ACC112 (cell line): ENCODE measurements around the gene CADPS.

Experiments used
- H2AFZ ChIP-seq: fragments of 200-600 bp; sonication (generic); one replicate; pipeline ENCODE4 v1.6.0; 2017; ENCODE audit warnings: antibody characterized with exemption, low read length; ENCODE audit not compliant: unreplicated experiment
- H3K27ac ChIP-seq: fragments of 200-600 bp; sonication (generic); 2 replicates; pipeline ENCODE4 v1.5.1; 2014; ENCODE audit warnings: low read depth, mild to moderate bottlenecking, antibody characterized with exemption, low read length, moderate library complexity
- H3K27me3 ChIP-seq: fragments of 200-600 bp; sonication (generic); 2 replicates; pipeline ENCODE4 v1.6.1; 2014; ENCODE audit warnings: mild to moderate bottlenecking, antibody characterized with exemption, low read length, moderate library complexity, mixed read lengths; ENCODE audit not compliant: insufficient read depth
- H3K36me3 ChIP-seq: fragments of 200-600 bp; sonication (generic); 2 replicates; pipeline ENCODE4 v1.6.1; 2016; ENCODE audit warnings: mild to moderate bottlenecking, antibody characterized with exemption, low read length, moderate library complexity, mixed read lengths; ENCODE audit not compliant: insufficient read depth
- H3K4me1 ChIP-seq: fragments of 200-600 bp; sonication (generic); one replicate; pipeline ENCODE4 v1.6.1; 2016; ENCODE audit warnings: low read length, mixed read lengths; ENCODE audit not compliant: insufficient read depth, unreplicated experiment, control insufficient read depth
- H3K4me3 ChIP-seq: fragments of 200-600 bp; sonication (generic); 2 replicates; pipeline ENCODE4 v1.5.1; 2014; ENCODE audit warnings: mild to moderate bottlenecking, low read depth, low read length
- H3K79me2 ChIP-seq: fragments of 200-600 bp; sonication (generic); one replicate; pipeline ENCODE4 v1.6.0; 2016; ENCODE audit warnings: low read length; ENCODE audit not compliant: control insufficient read depth, unreplicated experiment, insufficient read depth

CADPS gene

DNA sequence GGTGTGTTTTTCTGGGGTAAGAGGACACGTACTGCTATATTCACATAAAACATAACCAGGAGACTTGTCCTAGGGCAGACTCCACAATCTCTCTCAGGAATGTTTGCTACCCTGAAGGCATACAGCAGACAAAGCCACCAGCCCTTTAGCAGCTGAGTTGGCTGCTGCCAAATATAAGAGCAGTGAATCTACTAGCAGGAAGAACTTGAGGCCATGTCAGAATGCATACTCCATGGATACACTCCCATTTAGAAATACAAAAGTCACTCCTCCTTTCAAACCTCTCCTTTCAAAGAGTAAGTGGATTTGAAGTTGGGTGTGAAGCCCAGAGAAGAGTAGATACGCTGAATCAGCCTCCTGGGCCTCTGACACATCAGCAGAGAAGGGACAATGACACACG is 94.1 kb downstream of the CADPS start:
- H3K4me1 ChIP-seq = no peaks in the 10 kb centered on the region
- H2AFZ ChIP-seq = no peak overlapping the region

DNA sequence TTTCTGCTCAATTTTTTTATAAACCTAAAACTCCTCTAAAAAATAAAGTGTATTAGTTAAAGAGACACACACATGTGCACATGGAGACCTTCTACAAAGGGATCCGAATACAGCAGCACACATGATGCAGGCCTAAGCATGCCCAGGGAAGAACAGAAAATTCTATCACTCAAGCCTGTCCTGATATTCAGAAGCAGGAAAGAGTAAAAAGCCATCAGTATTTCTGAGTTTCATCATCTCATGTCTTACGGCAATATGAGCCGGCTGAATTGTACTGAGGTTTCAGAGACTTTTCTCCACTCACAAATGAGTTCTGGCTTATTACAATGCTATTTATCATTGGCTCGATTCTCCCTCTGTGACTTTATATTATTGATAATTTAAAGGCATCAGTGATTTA is 97.5 kb downstream of the CADPS start:
- no peaks in the 10 kb centered on the region for H3K4me1 ChIP-seq
- H2AFZ ChIP-seq = no peak overlapping the region
- H3K27ac ChIP-seq = no peak overlapping the region
- no peaks in the 10 kb centered on the region for H3K36me3 ChIP-seq
- no peak overlapping the region for H3K4me3 ChIP-seq
- H3K79me2 ChIP-seq = no peaks in the 10 kb centered on the region
- H3K27me3 ChIP-seq = 0 out of 2 replicates have a peak, but pooled peaks cover 3% of the 10 kb centered on the region

More for the DNA sequence above, 94.1 kb downstream of the CADPS start:
- Histone ChIP-seq H3K27ac (no peak overlapping the region), H3K27me3 (0 out of 2 replicates have a peak, but pooled peaks cover 3% of the 10 kb centered on the region), H3K4me3 (no peak overlapping the region), H3K36me3 (no peaks in the 10 kb centered on the region), H3K79me2 (no peaks in the 10 kb centered on the region)

- Histone ChIP-seq H3K27ac (no peak overlapping the region), H2AFZ (no peak overlapping the region), H3K36me3 (no peaks in the 10 kb centered on the region), H3K4me1 (no peaks in the 10 kb centered on the region), H3K27me3 (0 out of 2 replicates have a peak, but pooled peaks cover 3% of the 10 kb centered on the region), H3K79me2 (no peaks in the 10 kb centered on the region), H3K4me3 (no peak overlapping the region)
Measured at GRCh38 chr3:62777130-62777529, 98.1 kb downstream of the CADPS start.

DNA sequence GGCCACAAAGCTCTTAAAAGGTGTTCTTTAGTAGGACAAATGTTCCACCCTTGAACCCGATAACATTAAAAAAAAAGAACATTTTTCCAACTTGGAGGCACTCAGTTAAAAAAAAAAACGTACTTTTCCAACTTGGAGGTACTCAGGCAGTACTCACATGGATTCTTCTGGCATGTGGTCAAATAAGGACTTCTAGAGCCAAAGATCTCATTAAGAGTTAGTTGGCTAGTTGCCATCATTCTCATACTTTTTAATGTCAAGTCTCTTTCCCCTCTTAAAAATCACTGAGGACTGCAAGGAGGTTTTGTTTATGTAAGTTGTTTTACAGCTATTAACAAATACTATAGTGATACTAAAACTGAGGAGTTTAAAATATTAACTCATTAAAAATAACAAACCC is 101.0 kb downstream of the CADPS start:
- no peak overlapping the region for H2AFZ ChIP-seq
- H3K27ac ChIP-seq = no peak overlapping the region
- H3K4me1 ChIP-seq = no peaks in the 10 kb centered on the region
- H3K36me3 ChIP-seq = no peaks in the 10 kb centered on the region
- no peaks in the 10 kb centered on the region for H3K79me2 ChIP-seq
- H3K4me3 ChIP-seq = no peak overlapping the region
- 0 out of 2 replicates have a peak, but pooled peaks cover 3% of the 10 kb centered on the region for H3K27me3 ChIP-seq

- H3K27ac ChIP-seq = no peak overlapping the region
Measured at GRCh38 chr3:62771331-62772072, 103.7 kb downstream of the CADPS start.

DNA sequence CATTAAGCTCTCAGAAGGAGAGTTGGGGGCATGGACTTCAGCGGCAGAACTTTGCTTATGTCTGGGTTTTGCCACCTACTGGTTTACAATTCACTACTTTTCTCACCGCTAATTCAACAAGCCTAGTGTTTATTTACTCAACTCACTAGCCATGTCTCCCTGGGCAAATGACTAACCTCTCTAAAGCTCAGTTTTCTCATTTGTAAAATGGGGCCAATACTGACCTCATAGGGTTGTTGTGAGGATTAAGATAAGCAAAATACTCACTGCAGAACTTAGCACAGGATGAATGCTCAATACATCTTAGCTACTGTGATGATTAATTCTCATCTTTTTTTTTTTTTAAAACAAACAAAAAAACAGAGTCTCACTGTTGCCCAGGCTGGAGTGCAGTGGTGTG is 106.3 kb downstream of the CADPS start:
- Histone ChIP-seq H2AFZ (no peak overlapping the region), H3K27me3 (0 out of 2 replicates have a peak, but pooled peaks cover 6% of the 10 kb centered on the region), H3K4me1 (no peaks in the 10 kb centered on the region), H3K4me3 (no peak overlapping the region), H3K79me2 (no peaks in the 10 kb centered on the region), H3K36me3 (no peaks in the 10 kb centered on the region), H3K27ac (no peak overlapping the region)

More at GRCh38 chr3:62771331-62772072, 103.7 kb downstream of the CADPS start:
- no peaks in the 10 kb centered on the region for H3K4me1 ChIP-seq
- H2AFZ ChIP-seq = no peak overlapping the region
- H3K36me3 ChIP-seq = no peaks in the 10 kb centered on the region
- H3K79me2 ChIP-seq = no peaks in the 10 kb centered on the region
- no peaks in the 10 kb centered on the region for H3K27me3 ChIP-seq
- no peak overlapping the region for H3K4me3 ChIP-seq

GRCh38 chr3:62761711-62762110 is 113.5 kb downstream of the CADPS start:
- no peaks in the 10 kb centered on the region for H3K79me2 ChIP-seq
- no peak overlapping the region for H3K27ac ChIP-seq
- H3K27me3 ChIP-seq = 0 out of 2 replicates have a peak, but pooled peaks cover 6% of the 10 kb centered on the region
- H2AFZ ChIP-seq = no peak overlapping the region
- H3K4me3 ChIP-seq = no peak overlapping the region
- no peaks in the 10 kb centered on the region for H3K4me1 ChIP-seq
- no peaks in the 10 kb centered on the region for H3K36me3 ChIP-seq

DNA sequence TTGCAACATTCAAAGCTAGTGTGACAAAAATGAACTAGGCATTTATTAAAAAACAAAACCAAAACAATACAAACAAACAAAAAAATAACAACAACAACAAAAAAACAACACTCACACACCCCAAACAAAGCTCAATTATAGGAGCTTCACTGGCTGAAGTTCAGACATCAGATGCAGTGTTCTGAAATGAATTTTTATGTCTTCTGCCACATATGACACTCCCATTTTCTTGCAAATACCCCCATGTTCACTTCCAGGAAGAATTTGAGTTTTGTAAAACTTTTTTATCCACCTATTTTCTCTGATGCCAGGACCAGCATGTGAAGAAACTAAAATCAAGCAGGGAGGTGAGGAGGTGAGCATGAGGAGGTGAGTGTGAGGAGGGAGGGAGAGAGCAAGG is 113.9 kb downstream of the CADPS start:
- Histone ChIP-seq H3K27ac (no peak overlapping the region), H3K4me1 (no peaks in the 10 kb centered on the region), H3K4me3 (no peak overlapping the region), H2AFZ (no peak overlapping the region), H3K36me3 (no peaks in the 10 kb centered on the region), H3K27me3 (0 out of 2 replicates have a peak, but pooled peaks cover 6% of the 10 kb centered on the region), H3K79me2 (no peaks in the 10 kb centered on the region)

DNA sequence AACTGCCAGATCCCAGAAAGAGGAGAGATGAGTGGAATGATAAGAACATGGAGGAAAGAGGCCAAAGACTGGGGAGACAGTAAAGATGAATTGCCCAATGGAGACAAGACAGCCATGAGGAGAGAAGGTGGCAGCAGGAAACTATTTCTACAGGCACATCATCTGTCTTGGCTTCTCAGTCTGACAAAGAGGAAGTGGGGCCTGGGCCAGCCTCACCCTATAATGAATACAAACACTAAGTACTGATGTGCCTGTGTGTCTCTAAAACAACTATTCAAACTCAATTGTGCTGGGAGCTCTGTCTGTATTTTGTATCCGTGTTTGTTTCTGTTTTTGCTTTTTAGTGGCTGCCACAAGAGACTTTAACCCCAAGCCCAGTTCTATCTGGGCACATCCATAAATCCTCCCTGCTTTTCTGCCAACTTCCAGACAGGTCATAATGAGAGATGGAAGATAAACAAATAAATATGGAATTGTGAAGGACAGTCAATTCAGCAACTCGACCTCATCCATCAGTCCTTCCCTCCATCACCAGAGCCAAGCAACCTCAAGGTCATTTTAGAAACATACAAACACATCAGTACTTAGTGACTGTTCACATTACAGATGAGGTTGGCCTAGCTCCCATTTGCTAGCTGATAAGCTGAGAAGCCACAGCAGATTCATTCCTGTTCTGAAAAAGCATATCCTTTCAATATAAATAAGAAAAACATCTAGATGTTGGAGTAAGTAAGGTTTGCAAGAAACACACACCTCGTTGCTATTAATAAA is 116.7 kb downstream of the CADPS start:
- Histone ChIP-seq H3K36me3 (no peaks in the 10 kb centered on the region), H3K27ac (no peak overlapping the region), H3K4me3 (no peak overlapping the region), H3K4me1 (no peaks in the 10 kb centered on the region), H3K79me2 (no peaks in the 10 kb centered on the region), H2AFZ (no peak overlapping the region), H3K27me3 (no peaks in the 10 kb centered on the region)

- H3K79me2 ChIP-seq = no peaks in the 10 kb centered on the region
- no peak overlapping the region for H3K4me3 ChIP-seq
- H3K27me3 ChIP-seq = no peaks in the 10 kb centered on the region
- no peaks in the 10 kb centered on the region for H3K4me1 ChIP-seq
- no peaks in the 10 kb centered on the region for H3K36me3 ChIP-seq
- H3K27ac ChIP-seq = no peak overlapping the region
- H2AFZ ChIP-seq = no peak overlapping the region
Measured at GRCh38 chr3:62757045-62757444, 118.2 kb downstream of the CADPS start.
